H1 (cell line): ENCODE data around the gene FANCE. TPM values are rescaled to one million over a fixed set of nuclear protein-coding genes. Genes with fewer than 3 reads are reported as not detected.

Experiments
- CTCF ChIA-PET: fragments of 300-600 bp; sonication (Branson Sonifier 250); formaldehyde crosslinking; loops from one replicate; lab custom pipeline; 2021; ENCODE audit not compliant: partially characterized antibody; lab: Charles Lee
- POLR2A ChIA-PET: fragments of 300-600 bp; sonication (Branson Sonifier 250); formaldehyde crosslinking; loops from one replicate; lab custom pipeline; 2021; ENCODE audit warnings: inconsistent platforms; ENCODE audit not compliant: partially characterized antibody; lab: Charles Lee
- DNase-seq, 2 experiments: peaks; one replicate each; pipeline versions ENCODE4 v3.0.0 to v3.0.0-alpha.2; 2010 to 2022; ENCODE audit warnings: low spot score in 2 of 2, low read depth in 1 of 2, mixed read lengths in 1 of 2
- FAIRE-seq: peaks from 2 replicates; lab custom pipeline; 2011; peaks lifted over from hg19 to GRCh38; lab: Jason Lieb, UNC
- H2AFZ ChIP-seq: 2 replicates; pipeline ENCODE4 v1.8.1; 2012; ENCODE audit warnings: low read length, inconsistent platforms
- H2AK5ac ChIP-seq: 2 replicates; pipeline ENCODE4 v1.6.1; 2013; ENCODE audit warnings: low read depth, low read length
- H2BK120ac ChIP-seq: replicated peaks from 2 replicates; pipeline ENCODE3; 2013; ENCODE audit warnings: low read depth, low read length, inconsistent platforms
- H2BK12ac ChIP-seq: 2 replicates; pipeline ENCODE4 v1.6.1; 2013; ENCODE audit warnings: low read depth, low read length
- H2BK15ac ChIP-seq: 2 replicates; pipeline ENCODE4 v1.6.1; 2013; ENCODE audit warnings: low read length
- H2BK20ac ChIP-seq: 2 replicates; pipeline ENCODE4 v1.6.1; 2013; ENCODE audit warnings: low read length
- H2BK5ac ChIP-seq: 2 replicates; pipeline ENCODE4 v1.6.1; 2013; ENCODE audit warnings: low read depth, low read length
- H3K14ac ChIP-seq: 2 replicates; pipeline ENCODE4 v1.6.1; 2013; ENCODE audit warnings: inconsistent platforms; ENCODE audit not compliant: insufficient read length
- H3K18ac ChIP-seq: 2 replicates; pipeline ENCODE4 v1.6.1; 2013; ENCODE audit warnings: low read length; ENCODE audit errors: extremely low read depth
- H3K23ac ChIP-seq: 2 replicates; pipeline ENCODE4 v1.6.1; 2013; ENCODE audit warnings: inconsistent platforms; ENCODE audit not compliant: insufficient read length
- H3K23me2 ChIP-seq: 2 replicates; pipeline ENCODE4 v1.6.1; 2013; ENCODE audit warnings: low read depth, low read length
- H3K27ac ChIP-seq: 2 replicates; pipeline ENCODE4 v1.6.1; 2011; ENCODE audit warnings: low read depth, low read length, inconsistent platforms
- H3K27me3 ChIP-seq, 4 experiments: replicated peaks in 1 of 4; 1 replicate in 1 of 4; 2 replicates in 3 of 4; pipeline versions ENCODE4 v1.6.1 to v1.8.1; 2011 to 2013; ENCODE audit warnings: low read length in 3 of 4, mild to moderate bottlenecking in 3 of 4, inconsistent platforms in 2 of 4, mixed read lengths in 2 of 4, moderate library complexity in 1 of 4; ENCODE audit not compliant: control insufficient read depth in 3 of 4, insufficient read depth in 3 of 4; ENCODE audit errors: extremely low read depth in 1 of 4
- H3K36me3 ChIP-seq, 4 experiments: 2 replicates each; pipeline versions ENCODE4 v1.6.1 to v1.8.1; 2011 to 2013; ENCODE audit warnings: mild to moderate bottlenecking in 4 of 4, low read length in 3 of 4, moderate library complexity in 2 of 4, control low read depth in 1 of 4, inconsistent platforms in 1 of 4; ENCODE audit not compliant: insufficient read depth in 4 of 4, control insufficient read depth in 2 of 4
- H3K4ac ChIP-seq: replicated peaks from 2 replicates; pipeline ENCODE3; 2013; ENCODE audit warnings: low read length, low read depth, mixed read lengths, inconsistent platforms; ENCODE audit not compliant: insufficient read length
- H3K4me1 ChIP-seq, 4 experiments: replicated peaks in 1 of 4; 1 replicate in 1 of 4; 2 replicates in 3 of 4; pipeline versions ENCODE4 v1.6.1 to v1.8.1; 2011 to 2013; ENCODE audit warnings: low read length in 3 of 4, inconsistent platforms in 2 of 4, mixed read lengths in 1 of 4; ENCODE audit not compliant: insufficient read depth in 4 of 4, control insufficient read depth in 3 of 4
- H3K4me2 ChIP-seq, 2 experiments: 2 replicates each; pipeline versions ENCODE4 v1.6.1 to v1.8.1; 2011 to 2013; ENCODE audit warnings: low read depth in 2 of 2, low read length in 2 of 2, control low read depth in 1 of 2, inconsistent platforms in 1 of 2, mild to moderate bottlenecking in 1 of 2; ENCODE audit not compliant: insufficient read depth in 1 of 2
- H3K4me3 ChIP-seq, 4 experiments: fragments of 200-600, 300-600 bp in 1 of 4; sonication (generic), shearing (Covaris generic), sonication (Bioruptor Twin) in 1 of 4; 2 replicates each; pipeline versions ENCODE4 v1.5.1 to v1.8.1; 2011 to 2016; ENCODE audit warnings: low read length in 4 of 4, low read depth in 3 of 4, control low read depth in 2 of 4, inconsistent platforms in 2 of 4, mild to moderate bottlenecking in 2 of 4, mixed read lengths in 1 of 4, moderate library complexity in 1 of 4; ENCODE audit not compliant: insufficient read depth in 2 of 4; ENCODE audit errors: extremely low read depth in 1 of 4
- H3K56ac ChIP-seq: replicated peaks from 2 replicates; pipeline ENCODE3; 2013; ENCODE audit warnings: low read depth, mild to moderate bottlenecking, mixed read lengths, low read length, inconsistent platforms; ENCODE audit not compliant: insufficient read length
- H3K79me1 ChIP-seq: 2 replicates; pipeline ENCODE4 v1.6.1; 2013; ENCODE audit warnings: low read depth, low read length, control low read depth
- H3K79me2 ChIP-seq, 2 experiments: 2 replicates each; pipeline versions ENCODE4 v1.6.1 to v1.8.1; 2012 to 2013; ENCODE audit warnings: low read length in 2 of 2, mild to moderate bottlenecking in 2 of 2, inconsistent platforms in 1 of 2; ENCODE audit not compliant: insufficient read depth in 2 of 2, control insufficient read depth in 1 of 2
- H3K9ac ChIP-seq, 4 experiments: replicated peaks in 1 of 4; 1 replicate in 1 of 4; 2 replicates in 3 of 4; pipeline versions ENCODE4 v1.6.1 to v1.8.1; 2011 to 2013; ENCODE audit warnings: low read depth in 3 of 4, low read length in 3 of 4, control low read depth in 2 of 4, mild to moderate bottlenecking in 2 of 4, moderate library complexity in 2 of 4, inconsistent platforms in 1 of 4; ENCODE audit errors: extremely low read depth in 1 of 4
- H3K9me3 ChIP-seq, 2 experiments: 2 replicates each; pipeline versions ENCODE4 v1.6.1 to v1.8.1; 2012 to 2013; ENCODE audit warnings: mild to moderate bottlenecking in 2 of 2, moderate library complexity in 2 of 2, control low read depth in 1 of 2, inconsistent platforms in 1 of 2, low read depth in 1 of 2, low read length in 1 of 2, mixed read lengths in 1 of 2; ENCODE audit not compliant: insufficient read depth in 2 of 2
- H4K20me1 ChIP-seq, 2 experiments: replicated peaks in 1 of 2; 2 replicates each; pipeline versions ENCODE3 to v1.8.1; 2011 to 2013; ENCODE audit warnings: inconsistent platforms in 2 of 2, low read length in 2 of 2, mild to moderate bottlenecking in 1 of 2; ENCODE audit not compliant: insufficient read depth in 2 of 2, control insufficient read depth in 1 of 2
- H4K5ac ChIP-seq: 2 replicates; pipeline ENCODE4 v1.6.1; 2013; ENCODE audit warnings: low read length, low read depth, mixed read lengths, inconsistent platforms; ENCODE audit not compliant: insufficient read length
- H4K8ac ChIP-seq: 2 replicates; pipeline ENCODE4 v1.8.0; 2013; ENCODE audit warnings: mild to moderate bottlenecking, moderate library complexity, low read length, inconsistent platforms; ENCODE audit not compliant: insufficient read depth; ENCODE audit errors: extremely low read depth
- H4K91ac ChIP-seq: replicated peaks from 2 replicates; pipeline ENCODE3; 2013; ENCODE audit warnings: low read length, mixed read lengths, inconsistent platforms; ENCODE audit not compliant: insufficient read length
- BRCA1 ChIP-seq: IDR thresholded peaks from 2 replicates; pipeline ENCODE4 v1.6.1; 2012; ENCODE audit warnings: low read depth, low read length, improper control_type of control experiment
- CEBPB ChIP-seq: IDR thresholded peaks from 2 replicates; pipeline ENCODE4 v1.6.1; 2012; ENCODE audit warnings: low read depth, low read length
- GABPA ChIP-seq: IDR thresholded peaks from 2 replicates; pipeline ENCODE4 v1.6.1; 2011; ENCODE audit warnings: mild to moderate bottlenecking, low read length, moderate library complexity, borderline replicate concordance; ENCODE audit not compliant: insufficient read depth
- NANOG ChIP-seq: IDR thresholded peaks from 2 replicates; pipeline ENCODE4 v1.6.1; 2011; ENCODE audit warnings: low read length, low read depth, mild to moderate bottlenecking, inconsistent platforms; ENCODE audit not compliant: insufficient read depth, poor library complexity, severe bottlenecking
- POU5F1 ChIP-seq: IDR thresholded peaks from 2 replicates; pipeline ENCODE4 v1.6.1; 2011; ENCODE audit warnings: low read depth, mild to moderate bottlenecking, low read length, moderate library complexity
- RAD21 ChIP-seq, 2 experiments: IDR thresholded peaks in 1 of 2; conservative IDR thresholded peaks in 1 of 2; 2 replicates each; pipeline ENCODE4 v1.6.1; 2011; ENCODE audit warnings: low read depth in 2 of 2, low read length in 2 of 2, improper control_type of control experiment in 1 of 2, inconsistent platforms in 1 of 2, mild to moderate bottlenecking in 1 of 2, moderate library complexity in 1 of 2
- SP2 ChIP-seq: IDR thresholded peaks from 2 replicates; pipeline ENCODE4 v1.6.1; 2012; ENCODE audit warnings: mild to moderate bottlenecking, low read length, inconsistent platforms
- TBP ChIP-seq: IDR thresholded peaks from 2 replicates; pipeline ENCODE4 v1.6.1; 2011; ENCODE audit warnings: low read depth, low read length, improper control_type of control experiment
- TEAD4 ChIP-seq: IDR thresholded peaks from 2 replicates; pipeline ENCODE4 v1.6.1; 2012; ENCODE audit warnings: low read depth, low read length, inconsistent platforms, mixed read lengths
- ZNF274 ChIP-seq: IDR thresholded peaks from 2 replicates; pipeline ENCODE4 v1.7.0; 2012; ENCODE audit warnings: low read length, borderline replicate concordance; ENCODE audit errors: extremely low read depth
- WGBS, 2 experiments: shearing (Covaris generic) in 1 of 2; methylation state at CpG; one replicate each; pipeline versions ENCODE4 v1.1.6 to v1.1.7; 2013 to 2015; ENCODE audit warnings: low lambda C conversion rate in 2 of 2, mixed read lengths in 2 of 2, inconsistent platforms in 1 of 2, low coverage in 1 of 2, missing lambda C conversion rate in 1 of 2; ENCODE audit not compliant: insufficient replicate concordance in 2 of 2, insufficient coverage in 1 of 2, insufficient read length in 1 of 2; ENCODE audit errors: extremely low coverage in 1 of 2, missing lambda C conversion rate in 1 of 2; 5-methylcytosine and 5-hydroxymethylcytosine counted together
- polyA plus RNA-seq, 7 experiments: library from polyadenylated mRNA; depleted of rRNA in 3 of 7; stranded (reverse) in 5 of 7; unstranded in 2 of 7; fragments of >200 nt in 5 of 7; fragments of 200-250 nt in 2 of 7; gene quantifications; 1 replicate in 5 of 7; 2 replicates in 1 of 7; 4 replicates in 1 of 7; pipeline versions ENCODE4 v1.2.1 to v1.2.3, GENCODE V29; 2011 to 2013; ENCODE audit warnings: missing spikeins in 2 of 7, mixed read lengths in 2 of 7
- total RNA-seq: library from RNA; stranded (reverse); fragmentation: NEBNext Ultra II Directional; extraction: Animal tissue kit (Norgen Biotek cat#: 25700); gene quantifications from 2 replicates; pipeline ENCODE4 v1.2.1, GENCODE V29; 2021
- TF ChIP-seq, protein P1 (sequence below), 3 experiments: IDR thresholded peaks; 1 replicate in 2 of 3; 2 replicates in 1 of 3; pipeline versions ENCODE4 v1.5.1 to v1.6.1; 2011; ENCODE audit warnings: low read length in 3 of 3, mild to moderate bottlenecking in 3 of 3, inconsistent platforms in 2 of 3, low read depth in 1 of 3, moderate library complexity in 1 of 3; ENCODE audit not compliant: insufficient read depth in 1 of 3; ENCODE audit errors: control extremely low read depth in 1 of 3

The FANCE gene
- total and polyA plus RNA-seq, 2 of the 8 experiments (the other 6 are each of a cell fraction or from before 2014, with no cell fraction given), result 16.1 to 17.0 TPM

DNA sequence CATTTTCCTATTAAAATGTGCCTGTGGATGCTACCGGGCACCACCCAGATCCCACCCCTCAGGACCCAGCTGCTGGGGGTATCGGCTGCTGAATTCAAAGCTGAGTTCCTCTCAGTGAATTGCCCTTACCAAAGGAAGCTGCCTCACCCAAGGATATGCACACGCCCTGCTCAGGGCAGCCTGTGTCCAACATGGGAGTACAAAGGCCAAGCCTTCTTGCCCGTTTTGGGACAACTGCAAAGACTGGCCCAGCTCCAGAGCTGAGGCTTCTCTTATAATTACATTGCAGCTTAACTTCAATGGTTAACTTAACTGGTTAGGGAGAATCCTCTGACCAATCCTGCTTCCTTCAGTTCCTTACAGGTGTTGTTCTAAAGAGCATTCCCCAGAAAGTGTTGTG, 19.8 kb upstream of the FANCE start:
- no peak overlapping the region for H4K91ac ChIP-seq
- H3K23me2 ChIP-seq, result no peaks in the 10 kb centered on the region
- no peak overlapping the region for H3K4ac ChIP-seq
- H2BK5ac ChIP-seq, result no peak overlapping the region
- no peak overlapping the region for H2BK20ac ChIP-seq
- no peak overlapping the region for H2BK15ac ChIP-seq
- H3K27ac ChIP-seq, result no peak overlapping the region
- no peak overlapping the region for H3K18ac ChIP-seq
- no peak overlapping the region for H3K23ac ChIP-seq
- no peak for DNase-seq
- H3K4me3 ChIP-seq, result no peak overlapping the region
- no peak overlapping the region for H4K8ac ChIP-seq
- no peak overlapping the region for H2AK5ac ChIP-seq
- H2BK120ac ChIP-seq, result no peak overlapping the region
- H3K4me2 ChIP-seq, result no peak overlapping the region
- H2AFZ ChIP-seq, result no peak overlapping the region
- no peaks in the 10 kb centered on the region for H4K20me1 ChIP-seq
- H3K9ac ChIP-seq, result no peak overlapping the region
- H3K79me1 ChIP-seq, result no peaks in the 10 kb centered on the region
- H3K14ac ChIP-seq, result no peak overlapping the region
- peaks cover 6 to 14% (median 12%) of the 10 kb centered on the region in 4 experiments; a peak in 6 of 7 replicates for H3K4me1 ChIP-seq
- H2BK12ac ChIP-seq, result no peak overlapping the region
- no peaks in the 10 kb centered on the region for H3K36me3 ChIP-seq
- ChIA-PET CTCF (interaction anchor here (0.7 to 15.8 kb wide), 4 partner anchors 12 to 34 kb away, joined by 3 to 138 read pairs (median 4); no protein-coding TSS in a partner anchor), POLR2A (interaction anchor here (0.6 to 0.9 kb wide), 2 partner anchors 9 to 42 kb away, joined by 3 read pairs; no protein-coding TSS in a partner anchor)
- no peaks in the 10 kb centered on the region for H3K79me2 ChIP-seq
- no peak overlapping the region for H4K5ac ChIP-seq
- H3K9me3 ChIP-seq, result no peaks in the 10 kb centered on the region
- FAIRE-seq, result no peak
- H3K56ac ChIP-seq, result no peak overlapping the region
- WGBS, 2 experiments, result 96% methylated on average over 4 of the region's 4 CpGs; no CpG with 5 or more reads in 1 of the 2 experiments
- H3K27me3 ChIP-seq, result no peaks in the 10 kb centered on the region
- no peak for TF ChIP-seq SP2
- TF ChIP-seq, protein P1, sequence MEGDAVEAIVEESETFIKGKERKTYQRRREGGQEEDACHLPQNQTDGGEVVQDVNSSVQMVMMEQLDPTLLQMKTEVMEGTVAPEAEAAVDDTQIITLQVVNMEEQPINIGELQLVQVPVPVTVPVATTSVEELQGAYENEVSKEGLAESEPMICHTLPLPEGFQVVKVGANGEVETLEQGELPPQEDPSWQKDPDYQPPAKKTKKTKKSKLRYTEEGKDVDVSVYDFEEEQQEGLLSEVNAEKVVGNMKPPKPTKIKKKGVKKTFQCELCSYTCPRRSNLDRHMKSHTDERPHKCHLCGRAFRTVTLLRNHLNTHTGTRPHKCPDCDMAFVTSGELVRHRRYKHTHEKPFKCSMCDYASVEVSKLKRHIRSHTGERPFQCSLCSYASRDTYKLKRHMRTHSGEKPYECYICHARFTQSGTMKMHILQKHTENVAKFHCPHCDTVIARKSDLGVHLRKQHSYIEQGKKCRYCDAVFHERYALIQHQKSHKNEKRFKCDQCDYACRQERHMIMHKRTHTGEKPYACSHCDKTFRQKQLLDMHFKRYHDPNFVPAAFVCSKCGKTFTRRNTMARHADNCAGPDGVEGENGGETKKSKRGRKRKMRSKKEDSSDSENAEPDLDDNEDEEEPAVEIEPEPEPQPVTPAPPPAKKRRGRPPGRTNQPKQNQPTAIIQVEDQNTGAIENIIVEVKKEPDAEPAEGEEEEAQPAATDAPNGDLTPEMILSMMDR (IDR thresholded peaks at IDR 0.05; ENCODE audit: control extremely low read depth in 1 of 3, insufficient read depth in 1 of 3, low read depth in 1 of 3, low read length in 3 of 3), result no peak
- TF ChIP-seq ZNF274, result no peak
- TF ChIP-seq NANOG, result no peak
- no peak for TF ChIP-seq GABPA
- TF ChIP-seq CEBPB, result no peak
- no peak for TF ChIP-seq TEAD4
- TF ChIP-seq RAD21 (IDR thresholded peaks at IDR 0.05 in 1 of 2, conservative IDR thresholded peaks at IDR 0.05 in 1 of 2; ENCODE audit: low read depth in 2 of 2, low read length in 2 of 2), result no peak
- no peak for TF ChIP-seq BRCA1
- no peak for TF ChIP-seq POU5F1
- no peak for TF ChIP-seq TBP
